HG02623 (cell line): Measurements from ENCODE around the gene GPATCH2.

Experiments
- ATAC-seq: cut with Tn5 transposase; IDR thresholded peaks from one replicate; pipeline ENCODE4 v1.9.1; 2021; ENCODE audit warnings: moderate library complexity; ENCODE audit not compliant: unreplicated experiment

The GPATCH2 gene

GRCh38 chr1:217379336-217379735 lies 251.6 kb downstream of the GPATCH2 start:
- ATAC-seq = no peak
